Panc1 (cell line): ENCODE data around the gene STX12. TPM values are rescaled to one million over a fixed set of nuclear protein-coding genes. Genes with fewer than 3 reads are reported as not detected.

Experiments used
- ATAC-seq: fragments of 200-7000 bp; cut with Tn5 transposase; 2 replicates; pipeline ENCODE4 v1.9.1; 2020; ENCODE audit warnings: mild to moderate bottlenecking, moderate library complexity
- BruUV-seq: library from RNA; stranded (reverse); fragments of 400-500 nt; replicated peaks from 2 replicates; lab custom pipeline; 2021; lab: Mats Ljungman, UMichigan
- CTCF ChIA-PET: fragments of 300-600 bp; sonication (Branson Sonifier 250); formaldehyde crosslinking; loops from one replicate; lab custom pipeline; 2022; ENCODE audit warnings: antibody characterized with exemption; lab: Charles Lee
- POLR2A ChIA-PET: fragments of 300-600 bp; sonication (Branson Sonifier 250); formaldehyde crosslinking; loops from one replicate; lab custom pipeline; 2022; ENCODE audit warnings: antibody characterized with exemption; lab: Charles Lee
- DNase-seq: peaks from one replicate; pipeline ENCODE4 v3.0.0-alpha.2; 2010; ENCODE audit warnings: low read depth, low spot score
- H3K27ac ChIP-seq: 2 replicates; pipeline ENCODE4 v1.5.1; 2011; ENCODE audit warnings: mild to moderate bottlenecking, low read length, inconsistent platforms
- H3K27me3 ChIP-seq: fragments of 200-500 bp; sonication (Bioruptor generic); 2 replicates; pipeline ENCODE4 v1.6.0; 2014; ENCODE audit warnings: low read length, inconsistent platforms; ENCODE audit not compliant: control insufficient read depth, insufficient read depth
- H3K36me3 ChIP-seq: fragments of 200-500 bp; sonication (Bioruptor generic); 2 replicates; pipeline ENCODE4 v1.5.1; 2014; ENCODE audit warnings: inconsistent platforms, mild to moderate bottlenecking, low read length, moderate library complexity; ENCODE audit not compliant: control insufficient read depth, insufficient read depth
- H3K4me1 ChIP-seq: 2 replicates; pipeline ENCODE4 v1.5.1; 2011; ENCODE audit warnings: inconsistent platforms, mild to moderate bottlenecking, low read length, moderate library complexity; ENCODE audit not compliant: control insufficient read depth, insufficient read depth
- H3K4me3 ChIP-seq, 2 experiments: 2 replicates each; pipeline ENCODE4 v1.5.1; 2011 to 2012; ENCODE audit warnings: low read depth in 2 of 2, low read length in 2 of 2, mild to moderate bottlenecking in 2 of 2, inconsistent platforms in 1 of 2, moderate library complexity in 1 of 2
- H3K9me3 ChIP-seq: fragments of 200-500 bp; sonication (Bioruptor generic); 2 replicates; pipeline ENCODE4 v1.5.1; 2014; ENCODE audit warnings: low read depth, mild to moderate bottlenecking, inconsistent platforms, low read length, moderate library complexity; ENCODE audit not compliant: control insufficient read depth, insufficient read depth
- POLR2AphosphoS5 ChIP-seq: IDR thresholded peaks from 2 replicates; pipeline ENCODE4 v1.6.1; 2012; ENCODE audit warnings: mild to moderate bottlenecking, low read depth, low read length, moderate library complexity
- SIN3A ChIP-seq: IDR thresholded peaks from 2 replicates; pipeline ENCODE4 v1.6.1; 2012; ENCODE audit warnings: low read depth, mild to moderate bottlenecking, low read length, moderate library complexity, borderline replicate concordance; ENCODE audit not compliant: insufficient read depth
- TCF7L2 ChIP-seq: IDR thresholded peaks from 2 replicates; pipeline ENCODE4 v1.6.1; 2011; ENCODE audit warnings: mild to moderate bottlenecking, low read depth, low read length, inconsistent platforms
- in situ Hi-C: cut with HindIII; loops from 2 replicates; pipeline ENCODE4 v1.10.0; 2016; ENCODE audit warnings: low sequenced_read_pairs, low pct_unique_long_range_greater_than_20kb
- intact Hi-C: fragments of 100-400 bp; cut with micrococcal nuclease; formaldehyde crosslinking; loops from one replicate; pipeline ENCODE4 v1.10.0; 2022; ENCODE audit not compliant: unreplicated experiment
- total RNA-seq: library from RNA; stranded (reverse); gene quantifications from one replicate; pipeline ENCODE4 v1.2.1, GENCODE V29; 2021; ENCODE audit not compliant: unreplicated experiment
- TF ChIP-seq, protein P1 (sequence below): fragments of 450-650 bp; IDR thresholded peaks from 2 replicates; pipeline ENCODE4 v1.5.1; 2017; ENCODE audit warnings: mild to moderate bottlenecking
- TF ChIP-seq, protein P2 (sequence below), 2 experiments: IDR thresholded peaks; 2 replicates each; pipeline ENCODE4 v1.6.1; 2011 to 2012; ENCODE audit warnings: low read depth in 2 of 2, control low read depth in 1 of 2, low read length in 1 of 2, mild to moderate bottlenecking in 1 of 2, moderate library complexity in 1 of 2; ENCODE audit not compliant: insufficient read depth in 1 of 2

Gene STX12
- total RNA-seq, 1 experiment from 2014 or later, result 25.3 TPM

DNA sequence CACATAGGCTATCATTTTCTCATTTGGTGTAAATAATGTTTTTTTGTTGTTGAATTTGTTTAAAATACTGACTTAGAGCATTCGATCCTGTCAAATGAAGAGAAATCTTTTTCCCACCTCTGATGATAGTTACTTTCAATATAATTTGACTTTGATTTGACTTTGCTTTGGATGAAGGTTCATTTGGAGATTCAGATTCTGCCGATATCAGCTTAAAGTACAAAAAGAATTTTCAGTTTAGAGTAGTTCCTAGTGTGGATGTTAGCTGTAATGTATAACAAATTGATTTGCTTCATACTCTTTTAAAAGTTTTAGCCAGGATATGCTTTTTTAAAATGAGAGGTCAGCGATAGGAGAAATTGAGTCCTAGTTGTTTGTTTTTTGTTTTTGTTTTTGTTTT, 9.9 kb downstream of the STX12 start:
- Histone ChIP-seq H3K4me3 (no peak overlapping the region), H3K27ac (no peak overlapping the region), H3K4me1 (no peaks in the 10 kb centered on the region), H3K9me3 (no peaks in the 10 kb centered on the region), H3K27me3 (no peaks in the 10 kb centered on the region), H3K36me3 (no peaks in the 10 kb centered on the region)
- ChIA-PET CTCF (no interaction called here), POLR2A (no interaction called here)
- BruUV-seq, result no TSS peak
- in situ Hi-C loops, result no loop called here
- ATAC-seq (no peak), DNase-seq (no peak)
- intact Hi-C loops, result no loop called here
- TF ChIP-seq, protein P1, sequence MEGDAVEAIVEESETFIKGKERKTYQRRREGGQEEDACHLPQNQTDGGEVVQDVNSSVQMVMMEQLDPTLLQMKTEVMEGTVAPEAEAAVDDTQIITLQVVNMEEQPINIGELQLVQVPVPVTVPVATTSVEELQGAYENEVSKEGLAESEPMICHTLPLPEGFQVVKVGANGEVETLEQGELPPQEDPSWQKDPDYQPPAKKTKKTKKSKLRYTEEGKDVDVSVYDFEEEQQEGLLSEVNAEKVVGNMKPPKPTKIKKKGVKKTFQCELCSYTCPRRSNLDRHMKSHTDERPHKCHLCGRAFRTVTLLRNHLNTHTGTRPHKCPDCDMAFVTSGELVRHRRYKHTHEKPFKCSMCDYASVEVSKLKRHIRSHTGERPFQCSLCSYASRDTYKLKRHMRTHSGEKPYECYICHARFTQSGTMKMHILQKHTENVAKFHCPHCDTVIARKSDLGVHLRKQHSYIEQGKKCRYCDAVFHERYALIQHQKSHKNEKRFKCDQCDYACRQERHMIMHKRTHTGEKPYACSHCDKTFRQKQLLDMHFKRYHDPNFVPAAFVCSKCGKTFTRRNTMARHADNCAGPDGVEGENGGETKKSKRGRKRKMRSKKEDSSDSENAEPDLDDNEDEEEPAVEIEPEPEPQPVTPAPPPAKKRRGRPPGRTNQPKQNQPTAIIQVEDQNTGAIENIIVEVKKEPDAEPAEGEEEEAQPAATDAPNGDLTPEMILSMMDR, result no peak
- no peak for TF ChIP-seq TCF7L2

DNA sequence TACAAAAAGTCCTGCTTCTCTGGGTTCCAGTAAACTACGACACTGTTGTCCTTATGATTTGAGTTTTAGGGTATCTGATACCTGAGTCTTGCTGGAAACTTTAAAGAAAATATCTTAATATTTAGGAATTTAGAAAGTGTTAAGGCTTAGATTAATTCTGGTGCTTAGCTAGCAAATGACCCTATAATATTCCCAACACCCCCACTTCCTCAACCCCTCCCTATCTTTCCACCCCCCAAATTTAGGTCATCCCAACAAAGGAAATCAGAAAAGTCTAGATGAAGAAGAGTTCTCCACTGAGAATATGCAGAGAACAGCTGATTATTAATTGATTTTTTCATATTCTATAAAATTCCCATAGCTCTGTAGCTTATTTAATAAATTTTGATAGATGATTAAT, 11.7 kb downstream of the STX12 start:
- ATAC-seq, result no peak
- intact Hi-C loops, result no loop called here
- Histone ChIP-seq H3K4me3 (no peak overlapping the region), H3K27ac (no peak overlapping the region), H3K36me3 (no peaks in the 10 kb centered on the region), H3K27me3 (no peaks in the 10 kb centered on the region), H3K4me1 (no peaks in the 10 kb centered on the region), H3K9me3 (no peaks in the 10 kb centered on the region)
- POLR2A ChIA-PET, result interaction anchor here (0.5 to 0.6 kb wide), 2 partner anchors 46 to 417 kb away, joined by 3 read pairs; partner anchors contain the start of gene PPP1R8
- TF ChIP-seq, protein P2, sequence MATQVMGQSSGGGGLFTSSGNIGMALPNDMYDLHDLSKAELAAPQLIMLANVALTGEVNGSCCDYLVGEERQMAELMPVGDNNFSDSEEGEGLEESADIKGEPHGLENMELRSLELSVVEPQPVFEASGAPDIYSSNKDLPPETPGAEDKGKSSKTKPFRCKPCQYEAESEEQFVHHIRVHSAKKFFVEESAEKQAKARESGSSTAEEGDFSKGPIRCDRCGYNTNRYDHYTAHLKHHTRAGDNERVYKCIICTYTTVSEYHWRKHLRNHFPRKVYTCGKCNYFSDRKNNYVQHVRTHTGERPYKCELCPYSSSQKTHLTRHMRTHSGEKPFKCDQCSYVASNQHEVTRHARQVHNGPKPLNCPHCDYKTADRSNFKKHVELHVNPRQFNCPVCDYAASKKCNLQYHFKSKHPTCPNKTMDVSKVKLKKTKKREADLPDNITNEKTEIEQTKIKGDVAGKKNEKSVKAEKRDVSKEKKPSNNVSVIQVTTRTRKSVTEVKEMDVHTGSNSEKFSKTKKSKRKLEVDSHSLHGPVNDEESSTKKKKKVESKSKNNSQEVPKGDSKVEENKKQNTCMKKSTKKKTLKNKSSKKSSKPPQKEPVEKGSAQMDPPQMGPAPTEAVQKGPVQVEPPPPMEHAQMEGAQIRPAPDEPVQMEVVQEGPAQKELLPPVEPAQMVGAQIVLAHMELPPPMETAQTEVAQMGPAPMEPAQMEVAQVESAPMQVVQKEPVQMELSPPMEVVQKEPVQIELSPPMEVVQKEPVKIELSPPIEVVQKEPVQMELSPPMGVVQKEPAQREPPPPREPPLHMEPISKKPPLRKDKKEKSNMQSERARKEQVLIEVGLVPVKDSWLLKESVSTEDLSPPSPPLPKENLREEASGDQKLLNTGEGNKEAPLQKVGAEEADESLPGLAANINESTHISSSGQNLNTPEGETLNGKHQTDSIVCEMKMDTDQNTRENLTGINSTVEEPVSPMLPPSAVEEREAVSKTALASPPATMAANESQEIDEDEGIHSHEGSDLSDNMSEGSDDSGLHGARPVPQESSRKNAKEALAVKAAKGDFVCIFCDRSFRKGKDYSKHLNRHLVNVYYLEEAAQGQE (IDR thresholded peaks at IDR 0.05; ENCODE audit: insufficient read depth in 1 of 2, low read depth in 2 of 2, low read length in 1 of 2), result no peak
- TF ChIP-seq POLR2AphosphoS5 (no peak), TCF7L2 (no peak), SIN3A (no peak)
- TF ChIP-seq, protein P1, result no peak
- no peak for DNase-seq
- BruUV-seq, result no TSS peak
- in situ Hi-C loops, result no loop called here
- CTCF ChIA-PET, result interaction anchor here (0.5 kb wide), 1 partner anchor 117 kb away, joined by 6 read pairs; no protein-coding TSS in a partner anchor
